ENCODE data around the gene CX3CR1. TPM values are rescaled to one million over a fixed set of nuclear protein-coding genes. Genes with fewer than 3 reads are reported as not detected.

CX3CR1 gene
- total RNA-seq, 1 donor from 2014 or later, result not detected

- DNase-seq (ENCODE audit: low read depth in 2 of 2), result peak; percentile 14 to 53
These were observed 12.1 kb upstream of the CX3CR1 start for GRCh38 chr3:39291903-39292329.

- peak in 1 of 2 donors; percentile 63 for DNase-seq (ENCODE audit: low read depth in 2 of 2)
These were observed 10.4 kb upstream of the CX3CR1 start for GRCh38 chr3:39290255-39290654.

- DNase-seq (ENCODE audit: low read depth in 2 of 2), result no peak
These were observed 9.3 kb upstream of the CX3CR1 start for GRCh38 chr3:39289107-39289506.

- peak; percentile 74 to 86 for DNase-seq (ENCODE audit: low read depth in 2 of 2)
These were observed 8.5 kb upstream of the CX3CR1 start for GRCh38 chr3:39288300-39288808.

GRCh38 chr3:39287216-39288164, 7.7 kb upstream of the CX3CR1 start:
- no peak for DNase-seq (ENCODE audit: low read depth in 2 of 2)

- no peak for DNase-seq (ENCODE audit: low read depth in 2 of 2)
These were observed 6.9 kb upstream of the CX3CR1 start for GRCh38 chr3:39286771-39287170.

GRCh38 chr3:39285332-39285731, 5.5 kb upstream of the CX3CR1 start:
- no peak for DNase-seq (ENCODE audit: low read depth in 2 of 2)

GRCh38 chr3:39284457-39284881, 4.6 kb upstream of the CX3CR1 start:
- DNase-seq (ENCODE audit: low read depth in 2 of 2), result peak; percentile 12 to 15

GRCh38 chr3:39282057-39282456, 2.2 kb upstream of the CX3CR1 start:
- no peak for DNase-seq (ENCODE audit: low read depth in 2 of 2)

GRCh38 chr3:39281533-39281932, 1.7 kb upstream of the CX3CR1 start:
- DNase-seq (ENCODE audit: low read depth in 2 of 2), result no peak

- no peak for DNase-seq (ENCODE audit: low read depth in 2 of 2)
These were observed 735 bp upstream of the CX3CR1 start for GRCh38 chr3:39280571-39280970.

GRCh38 chr3:39278616-39278935, 1.3 kb downstream of the CX3CR1 start:
- DNase-seq (ENCODE audit: low read depth in 2 of 2), result no peak

GRCh38 chr3:39277893-39278615, 1.8 kb downstream of the CX3CR1 start:
- no peak for DNase-seq (ENCODE audit: low read depth in 2 of 2)

- DNase-seq (ENCODE audit: low read depth in 2 of 2), result no peak
These were observed 3.1 kb downstream of the CX3CR1 start for GRCh38 chr3:39276746-39277145.

GRCh38 chr3:39275963-39276593, 3.8 kb downstream of the CX3CR1 start:
- no peak for DNase-seq (ENCODE audit: low read depth in 2 of 2)

- no peak for DNase-seq (ENCODE audit: low read depth in 2 of 2)
These were observed 4.8 kb downstream of the CX3CR1 start for GRCh38 chr3:39275052-39275451.

- DNase-seq (ENCODE audit: low read depth in 2 of 2), result no peak
These were observed 6.7 kb downstream of the CX3CR1 start for GRCh38 chr3:39273119-39273518.

GRCh38 chr3:39272191-39272590, 7.6 kb downstream of the CX3CR1 start:
- DNase-seq (ENCODE audit: low read depth in 2 of 2), result no peak

GRCh38 chr3:39271363-39271914, 8.4 kb downstream of the CX3CR1 start:
- DNase-seq (ENCODE audit: low read depth in 2 of 2), result no peak

- no peak for DNase-seq (ENCODE audit: low read depth in 2 of 2)
These were observed 10.3 kb downstream of the CX3CR1 start for GRCh38 chr3:39269528-39269927.

GRCh38 chr3:39268549-39268900, 11.3 kb downstream of the CX3CR1 start:
- DNase-seq (ENCODE audit: low read depth in 2 of 2), result no peak
